H1 (cell line): ENCODE measurements around the gene ZNF334. TPM values are rescaled to one million over a fixed set of nuclear protein-coding genes. Genes with fewer than 3 reads are reported as not detected.

Experiments used
- CHD7 ChIP-seq: fragments of 300-600 bp; sonication (generic); IDR thresholded peaks from 2 replicates; pipeline ENCODE4 v1.7.1; 2012; ENCODE audit warnings: low read length, moderate library complexity, mild to moderate bottlenecking, inconsistent platforms; ENCODE audit not compliant: insufficient replicate concordance
- POLR2A ChIP-seq, 2 experiments: IDR thresholded peaks; 1 replicate in 1 of 2; 2 replicates in 1 of 2; pipeline ENCODE4 v1.6.1; 2011; ENCODE audit warnings: low read depth in 2 of 2, low read length in 2 of 2, mild to moderate bottlenecking in 2 of 2; ENCODE audit errors: control extremely low read depth in 1 of 2
- polyA plus RNA-seq, 7 experiments: library from polyadenylated mRNA; depleted of rRNA in 3 of 7; stranded (reverse) in 5 of 7; unstranded in 2 of 7; fragments of >200 nt in 5 of 7; fragments of 200-250 nt in 2 of 7; gene quantifications; 1 replicate in 5 of 7; 2 replicates in 1 of 7; 4 replicates in 1 of 7; pipeline versions ENCODE4 v1.2.1 to v1.2.3, GENCODE V29; 2011 to 2013; ENCODE audit warnings: missing spikeins in 2 of 7, mixed read lengths in 2 of 7
- total RNA-seq: library from RNA; stranded (reverse); fragmentation: NEBNext Ultra II Directional; extraction: Animal tissue kit (Norgen Biotek cat#: 25700); gene quantifications from 2 replicates; pipeline ENCODE4 v1.2.1, GENCODE V29; 2021

Gene ZNF334
- total and polyA plus RNA-seq, 2 of the 8 experiments (the other 6 are each of a cell fraction or from before 2014, with no cell fraction given), result 8.8 to 17.8 TPM

- no peak for TF ChIP-seq CHD7
- no peak for TF ChIP-seq POLR2A (IDR thresholded peaks at IDR 0.05; ENCODE audit: control extremely low read depth in 1 of 2, low read depth in 2 of 2, low read length in 2 of 2)
Observed at GRCh38 chr20:46482864-46483263, 30.5 kb downstream of the ZNF334 start (continued).
